ENCODE results near the gene ZC3H18. TPM values are rescaled to one million over a fixed set of nuclear protein-coding genes. Genes with fewer than 3 reads are reported as not detected.

Gene ZC3H18
- total and polyA plus RNA-seq, 9 donors, result 16.0 to 40.4 (median 30.7) TPM

DNA sequence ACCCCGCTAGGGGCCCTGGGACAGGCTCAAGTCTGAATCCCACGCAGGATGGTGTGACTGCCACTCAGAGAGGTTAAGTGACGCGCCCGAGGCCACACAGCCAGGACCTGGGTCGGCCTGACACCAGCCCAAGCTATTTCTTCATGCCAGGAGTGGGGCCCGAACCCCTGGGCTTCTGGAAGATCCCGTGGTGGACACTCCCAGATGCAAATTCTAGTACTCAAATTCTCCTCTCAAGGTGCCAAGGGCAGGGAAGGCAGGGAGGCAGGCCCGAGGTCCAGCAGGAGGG lies 73.4 kb downstream of the ZC3H18 start:
- intact Hi-C loops (cut with DNase I), result no loop called here
- no peak for DNase-seq
- no peaks in the 10 kb centered on the region for H3K4me1 ChIP-seq (ENCODE audit: insufficient read depth)
- TF ChIP-seq CTCF (IDR thresholded peaks at IDR 0.05) (no peak), POLR2A (IDR thresholded peaks at IDR 0.05) (no peak), EP300 (IDR thresholded peaks at IDR 0.05) (no peak)
- no peaks in the 10 kb centered on the region for H3K9me3 ChIP-seq
- H3K4me3 ChIP-seq, result no peak overlapping the region
- no peaks in the 10 kb centered on the region for H3K36me3 ChIP-seq
- H3K27me3 ChIP-seq, result no peaks in the 10 kb centered on the region
- WGBS, 3 donors, result 84 to 93% (median 88%) methylated on average over 3 to 9 of the region's 9 CpGs
- no peak overlapping the region for H3K27ac ChIP-seq

DNA sequence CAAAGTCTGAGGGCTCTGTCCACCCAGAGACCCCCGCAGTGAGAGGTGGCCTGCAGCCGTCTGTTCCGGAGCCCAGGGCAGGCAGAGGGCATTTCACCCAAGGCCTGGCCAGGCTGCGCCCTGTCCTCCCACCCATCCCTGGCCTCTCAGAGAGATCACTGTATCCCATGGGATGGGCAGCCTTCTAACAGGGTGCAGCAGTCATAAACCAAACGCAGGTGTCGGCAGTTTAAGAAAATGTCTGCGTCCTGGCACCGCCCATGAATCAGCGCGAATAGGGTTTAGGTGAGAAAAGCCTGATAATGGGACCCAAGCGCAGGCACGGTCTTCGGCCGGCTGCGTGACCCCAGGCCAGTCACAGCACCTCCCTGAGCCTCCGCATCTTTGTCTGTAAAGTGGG lies 75.3 kb downstream of the ZC3H18 start:
- intact Hi-C loops (cut with DNase I), result no loop called here
- Histone ChIP-seq H3K9me3 (no peaks in the 10 kb centered on the region), H3K27ac (no peak overlapping the region), H3K27me3 (no peaks in the 10 kb centered on the region), H3K4me3 (no peak overlapping the region), H3K36me3 (no peaks in the 10 kb centered on the region), H3K4me1 (ENCODE audit: insufficient read depth) (no peaks in the 10 kb centered on the region)
- 93 to 96% (median 93%) methylated on average over 16 of the region's 16 CpGs for WGBS, 3 donors
- TF ChIP-seq EP300 (IDR thresholded peaks at IDR 0.05) (no peak), CTCF (IDR thresholded peaks at IDR 0.05) (no peak), POLR2A (IDR thresholded peaks at IDR 0.05) (no peak)
- no peak for DNase-seq

GRCh38 chr16:88645941-88646340 lies 75.7 kb downstream of the ZC3H18 start:
- WGBS, 3 donors, result 91 to 92% (median 91%) methylated on average over 23 of the region's 23 CpGs
- intact Hi-C loops (cut with DNase I), result no loop called here
- no peaks in the 10 kb centered on the region for H3K9me3 ChIP-seq
- no peaks in the 10 kb centered on the region for H3K27me3 ChIP-seq
- no peak overlapping the region for H3K27ac ChIP-seq
- no peak for DNase-seq
- H3K4me3 ChIP-seq, result no peak overlapping the region
- TF ChIP-seq POLR2A (IDR thresholded peaks at IDR 0.05), result no peak
- no peaks in the 10 kb centered on the region for H3K36me3 ChIP-seq
- no peaks in the 10 kb centered on the region for H3K4me1 ChIP-seq (ENCODE audit: insufficient read depth)

DNA sequence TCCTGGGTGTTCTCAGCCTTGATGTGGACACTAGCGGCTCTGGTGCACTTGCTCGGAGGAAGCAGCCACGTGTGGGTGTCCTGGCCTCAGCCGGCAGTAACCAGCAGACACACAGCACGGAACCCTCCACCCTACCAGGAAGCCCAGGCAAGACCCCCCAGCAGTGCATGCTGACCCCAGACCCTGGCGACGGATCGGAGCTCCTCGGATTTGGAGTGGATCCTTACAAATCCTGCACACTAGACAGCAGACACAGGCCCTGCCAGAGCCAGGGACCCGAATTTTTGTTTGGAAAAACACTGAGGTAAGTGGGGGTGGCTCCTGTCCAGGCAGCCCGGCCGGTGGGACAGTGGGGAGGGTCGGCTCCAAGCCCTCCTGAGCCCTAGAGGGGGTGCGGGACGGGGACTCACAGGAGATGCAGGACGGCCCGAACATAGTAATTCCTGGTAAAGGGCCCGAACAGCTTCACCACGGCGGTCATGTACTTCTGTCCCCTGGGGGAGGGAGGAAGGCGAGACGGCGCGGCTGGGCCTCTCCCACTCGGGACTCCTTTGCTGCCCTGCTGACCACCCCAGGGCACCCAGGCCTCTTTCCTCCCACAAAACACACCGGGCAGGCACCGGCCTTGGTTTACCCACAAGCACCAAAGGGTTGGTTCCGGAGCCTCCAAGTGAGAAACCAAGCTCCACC lies 76.3 kb downstream of the ZC3H18 start:
- H3K27me3 ChIP-seq, result no peaks in the 10 kb centered on the region
- no peak overlapping the region for H3K4me3 ChIP-seq
- H3K4me1 ChIP-seq (ENCODE audit: insufficient read depth), result no peaks in the 10 kb centered on the region
- no peak for TF ChIP-seq EP300 (IDR thresholded peaks at IDR 0.05)
- no peaks in the 10 kb centered on the region for H3K36me3 ChIP-seq
- H3K9me3 ChIP-seq, result no peaks in the 10 kb centered on the region
- 84 to 87% (median 86%) methylated on average over 26 to 28 of the region's 28 CpGs for WGBS, 3 donors
- intact Hi-C loops (cut with DNase I), result no loop called here
- H3K27ac ChIP-seq, result no peak overlapping the region
- DNase-seq, result no peak

DNA sequence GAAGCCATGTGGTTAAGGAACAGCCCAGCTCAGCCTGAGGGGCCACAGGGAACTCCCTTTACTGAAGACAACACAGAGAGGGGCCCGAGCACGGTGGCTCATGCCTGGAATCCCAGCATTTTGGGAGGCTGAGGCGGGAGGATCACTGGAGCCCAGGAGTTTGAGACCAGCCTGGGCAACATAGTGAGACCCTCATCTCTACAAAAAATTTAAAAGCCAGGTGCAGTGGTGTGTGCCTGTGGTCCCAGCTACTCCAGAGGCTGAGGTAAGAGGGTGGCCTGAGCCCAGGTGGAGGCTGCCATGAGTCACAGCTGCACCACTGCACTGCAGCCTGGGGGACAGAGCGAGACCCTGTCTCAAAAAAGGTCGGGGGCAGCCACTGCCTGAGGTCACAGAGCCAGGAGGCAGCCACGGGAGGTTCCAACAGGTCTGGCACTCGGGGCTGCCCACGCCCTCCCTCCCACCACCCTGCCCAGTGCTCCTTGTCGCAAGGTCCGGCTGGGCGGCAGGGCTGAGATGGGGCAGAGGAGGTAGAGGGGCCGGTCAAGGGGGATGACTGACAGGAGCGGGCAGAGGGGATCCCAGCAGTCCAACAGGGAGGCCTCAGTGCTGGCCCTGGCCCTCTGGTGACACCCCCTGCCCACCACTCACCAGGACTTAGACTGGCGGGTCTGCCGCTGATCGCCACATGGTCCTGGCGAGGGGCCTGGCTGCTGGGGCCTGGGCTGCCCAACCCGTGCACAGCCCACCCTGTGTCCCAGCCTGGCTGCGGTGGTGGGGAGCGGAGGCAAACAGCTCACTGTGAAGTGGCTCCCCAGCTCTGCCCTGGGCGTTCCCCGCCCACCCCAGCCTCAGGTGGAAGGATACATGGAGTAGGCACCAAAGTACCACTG lies 77.2 kb downstream of the ZC3H18 start:
- Histone ChIP-seq H3K4me1 (ENCODE audit: insufficient read depth) (no peaks in the 10 kb centered on the region), H3K9me3 (no peaks in the 10 kb centered on the region), H3K27ac (no peak overlapping the region), H3K4me3 (no peak overlapping the region), H3K27me3 (no peaks in the 10 kb centered on the region), H3K36me3 (no peaks in the 10 kb centered on the region)
- no peak for TF ChIP-seq EP300 (IDR thresholded peaks at IDR 0.05)
- TF ChIP-seq CTCF (IDR thresholded peaks at IDR 0.05), result no peak
- no peak for TF ChIP-seq POLR2A (IDR thresholded peaks at IDR 0.05)
- WGBS, 3 donors, result 88 to 91% (median 88%) methylated on average over 21 to 22 of the region's 22 CpGs
- intact Hi-C loops (cut with DNase I), result no loop called here
- no peak for DNase-seq

All from ovary (tissue), 9 donors.